SK-MEL-5 (cell line): Measurements from ENCODE around the gene WDR72. TPM values are rescaled to one million over a fixed set of nuclear protein-coding genes. Genes with fewer than 3 reads are reported as not detected.
"Not testable (repeated sequence)": the region's sequence is repeated elsewhere in the genome, so short reads cannot be mapped to it uniquely, and the experiment has no call there.

Experiments used
- DNase-seq: peaks from one replicate; pipeline ENCODE4 v3.0.0-alpha.2; 2016; ENCODE audit warnings: low read depth, low spot score
- in situ Hi-C: cut with HindIII; loops from 2 replicates; pipeline ENCODE4 v1.10.0; 2016; ENCODE audit warnings: low sequenced_read_pairs, high pct_unique_total_duplicates, low pct_unique_long_range_greater_than_20kb
- total RNA-seq: library from RNA; depleted of rRNA; stranded (reverse); fragments of >200 nt; shearing (Covaris generic); gene quantifications from 2 replicates; pipeline ENCODE4 v1.2.3, GENCODE V29; 2014

Gene WDR72
- total RNA-seq, 1 experiment from 2014 or later = 3.9 TPM

DNA sequence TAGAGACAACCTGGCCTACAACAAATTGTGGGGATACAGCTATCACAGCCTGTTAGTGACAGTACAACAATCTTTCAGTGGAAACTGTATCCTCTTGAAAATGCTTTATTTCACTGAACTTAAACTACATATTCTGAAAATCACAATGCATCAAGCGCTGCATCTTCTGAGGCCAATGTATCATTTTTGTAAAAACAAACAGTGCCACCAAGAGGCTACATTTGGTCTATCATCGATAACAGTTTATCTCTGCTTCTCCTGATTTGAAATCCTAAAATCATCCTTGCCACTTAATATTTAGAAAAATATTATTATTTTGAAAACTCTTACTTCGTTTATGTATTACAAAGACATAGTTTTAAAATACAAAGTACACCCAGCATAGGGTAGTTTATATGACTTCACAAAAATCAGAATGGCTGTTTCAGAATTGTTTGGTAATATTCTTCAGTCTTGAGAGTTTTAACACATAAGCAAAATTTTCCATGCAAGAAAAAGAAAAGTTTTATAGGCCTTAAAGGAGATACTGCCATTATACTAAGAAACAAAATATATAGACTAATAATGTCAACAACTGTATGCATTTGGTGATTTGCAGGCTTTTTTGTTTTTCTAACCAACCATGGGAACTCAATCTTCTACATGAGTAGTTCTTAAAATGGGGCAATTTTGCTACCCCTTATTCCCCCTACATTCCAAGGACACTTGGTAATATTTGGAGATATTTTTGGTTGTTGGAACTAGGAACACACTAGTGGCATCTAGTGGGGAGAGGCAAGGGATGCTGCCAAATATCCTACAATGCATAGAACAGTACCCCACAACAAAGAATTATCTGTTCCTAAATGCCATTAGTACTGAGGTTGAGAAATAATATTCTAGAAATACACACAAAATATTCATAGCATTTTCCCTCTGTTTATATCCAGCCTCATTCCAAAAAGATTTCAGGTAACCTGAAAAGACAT, 42.3 kb downstream of the WDR72 start:
- in situ Hi-C loops = no loop called here
- peak; percentile 74 for DNase-seq

DNA sequence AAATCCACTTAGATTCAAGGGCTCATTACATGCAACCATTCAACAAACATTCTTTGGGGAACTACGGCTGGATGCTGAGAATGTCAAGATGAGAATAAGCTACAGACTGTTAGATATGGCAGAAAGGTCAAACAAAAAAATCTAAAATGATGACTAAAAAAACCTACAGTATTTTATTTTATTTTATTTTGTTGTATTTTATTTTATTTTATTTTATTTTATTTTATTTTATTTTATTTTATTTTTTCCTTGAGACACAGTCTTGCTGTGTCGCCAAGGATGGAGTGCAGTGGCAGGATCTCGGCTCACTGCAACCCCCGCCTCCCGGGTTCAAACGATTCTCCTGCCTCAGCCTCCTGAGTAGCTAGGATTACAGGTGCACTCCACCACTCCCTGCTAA, 46.2 kb downstream of the WDR72 start:
- in situ Hi-C loops = no loop called here
- no peak for DNase-seq

DNA sequence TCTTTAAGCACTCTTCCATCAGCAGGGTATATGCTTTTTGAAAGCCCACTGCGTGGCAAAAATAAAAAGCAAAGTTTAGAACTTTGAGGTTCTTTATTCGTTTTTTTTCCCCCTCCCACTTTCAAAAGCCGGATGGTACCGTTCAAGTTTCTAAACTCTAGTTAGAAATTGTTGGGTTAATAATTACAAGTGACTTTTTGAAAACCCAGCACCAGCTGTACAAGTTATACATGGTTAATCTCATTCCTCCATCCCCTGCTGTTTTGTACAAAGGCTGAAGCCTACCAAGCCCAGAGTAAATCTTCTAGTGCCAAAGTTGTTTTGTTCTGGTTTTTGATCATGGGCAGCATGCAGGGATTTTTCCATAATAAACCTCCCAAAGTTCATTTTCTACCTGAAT, 48.6 kb downstream of the WDR72 start:
- in situ Hi-C loops = no loop called here
- DNase-seq = no peak

DNA sequence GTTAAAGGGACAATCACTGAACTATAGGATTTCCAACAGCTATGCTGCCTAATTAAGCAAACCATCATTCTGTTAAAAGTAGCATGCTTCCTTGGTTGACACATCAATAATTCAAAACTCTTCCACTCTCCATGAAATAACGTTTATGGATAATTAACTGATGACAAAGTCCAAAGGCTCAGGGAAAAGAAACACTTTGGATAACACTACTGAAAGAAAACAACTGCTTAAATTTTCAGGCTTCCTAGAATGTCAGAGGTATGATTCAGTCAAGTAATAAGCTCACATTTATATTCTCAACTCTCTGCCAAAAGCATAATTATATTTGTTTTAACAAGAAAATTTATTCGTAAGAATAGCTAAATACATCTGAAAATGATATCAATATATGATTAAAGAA, 49.6 kb downstream of the WDR72 start:
- no peak for DNase-seq
- in situ Hi-C loops = no loop called here

DNA sequence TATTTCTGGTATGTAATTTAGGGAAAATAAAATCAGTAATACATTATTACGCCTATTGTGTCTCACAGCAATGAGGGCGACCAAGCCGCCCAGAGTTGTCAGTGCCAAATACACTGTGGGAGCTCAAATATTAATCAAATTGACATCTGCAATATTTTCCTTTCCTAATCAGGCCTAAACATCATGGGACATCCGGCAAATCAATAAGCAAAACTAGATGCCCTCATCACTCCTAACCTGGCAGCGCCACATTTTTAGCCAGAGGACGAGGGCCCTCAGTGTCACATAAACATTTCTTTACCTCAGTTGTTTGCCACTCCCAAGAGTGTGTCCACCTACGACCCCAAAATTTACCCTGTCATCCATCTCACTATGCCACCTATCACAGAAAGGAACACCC, 64.1 kb downstream of the WDR72 start:
- no peak for DNase-seq
- in situ Hi-C loops = no loop called here

DNA sequence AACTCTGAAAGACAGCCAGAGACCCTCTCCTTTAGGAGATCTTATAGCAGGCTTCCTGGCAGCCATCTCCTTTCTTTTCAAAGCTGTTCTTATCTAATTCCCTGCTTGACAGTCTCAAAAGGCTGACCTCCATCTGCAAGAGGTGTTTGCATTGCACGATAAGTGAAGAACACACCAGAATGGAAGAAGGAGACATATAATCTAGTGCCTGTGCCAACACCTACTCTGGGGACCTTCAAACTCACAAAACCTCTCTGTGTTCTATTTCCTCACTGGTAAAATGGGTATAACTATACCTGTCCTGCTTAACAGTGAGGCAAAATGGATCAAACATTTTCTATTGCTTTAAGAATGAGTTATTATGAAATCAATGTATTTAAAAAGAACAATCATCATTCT, 65.0 kb downstream of the WDR72 start:
- in situ Hi-C loops = no loop called here

DNA sequence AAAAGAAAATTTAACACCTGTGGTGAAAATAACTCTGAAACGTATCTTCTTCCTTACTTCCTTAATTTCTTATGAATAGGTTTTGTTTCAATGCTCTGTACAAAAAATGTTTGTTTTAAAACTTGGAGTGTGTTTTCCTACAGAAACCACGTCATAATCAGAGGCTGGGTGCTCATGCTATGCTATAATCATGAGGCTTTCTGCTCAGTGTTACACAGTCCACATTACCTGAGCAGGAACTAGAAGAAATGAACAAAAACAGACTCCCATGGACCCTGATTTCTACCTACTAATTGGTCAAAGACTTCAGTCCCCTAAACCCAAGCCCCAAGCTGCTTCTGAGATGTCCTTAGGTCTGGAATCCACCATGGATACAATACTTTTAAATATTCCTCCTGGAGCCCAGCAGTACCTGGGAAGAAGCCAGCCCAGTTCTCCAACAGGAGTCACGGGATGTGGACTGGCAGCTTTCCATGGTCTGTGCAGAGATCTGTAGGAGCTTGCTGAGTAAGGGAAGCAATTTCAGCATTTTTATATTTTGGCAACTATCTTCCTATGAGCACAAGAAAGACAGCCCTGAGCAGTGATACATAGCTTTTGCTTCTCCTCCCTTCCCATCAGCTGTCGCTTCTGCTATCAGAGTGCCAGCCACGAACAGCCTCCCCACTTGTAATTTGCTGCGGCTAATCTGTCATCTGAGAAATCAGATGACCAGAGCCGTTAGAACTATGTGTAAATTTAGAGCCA, 65.6 kb downstream of the WDR72 start:
- in situ Hi-C loops = no loop called here
- DNase-seq = peak; percentile 45

More for the DNA sequence above, 65.0 kb downstream of the WDR72 start:
- no peak for DNase-seq

DNA sequence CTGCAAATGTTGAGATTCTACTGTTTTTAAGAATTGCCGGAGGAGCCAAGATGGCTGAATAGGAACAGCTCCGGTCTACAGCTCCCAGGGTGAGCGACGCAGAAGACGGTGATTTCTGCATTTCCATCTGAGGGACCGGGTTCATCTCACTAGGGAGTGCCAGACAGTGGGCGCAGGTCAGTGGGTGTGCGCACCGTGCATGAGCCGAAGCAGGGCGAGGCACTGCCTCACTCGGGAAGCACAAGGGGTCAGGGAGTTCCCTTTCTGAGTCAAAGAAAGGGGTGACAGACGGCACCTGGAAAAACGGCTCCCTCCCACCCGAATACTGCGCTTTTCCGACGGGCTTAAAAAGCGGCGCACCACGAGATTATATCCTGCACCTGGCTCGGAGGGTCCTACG, 75.3 kb downstream of the WDR72 start:
- in situ Hi-C loops, DNase-seq: not testable (repeated sequence)

DNA sequence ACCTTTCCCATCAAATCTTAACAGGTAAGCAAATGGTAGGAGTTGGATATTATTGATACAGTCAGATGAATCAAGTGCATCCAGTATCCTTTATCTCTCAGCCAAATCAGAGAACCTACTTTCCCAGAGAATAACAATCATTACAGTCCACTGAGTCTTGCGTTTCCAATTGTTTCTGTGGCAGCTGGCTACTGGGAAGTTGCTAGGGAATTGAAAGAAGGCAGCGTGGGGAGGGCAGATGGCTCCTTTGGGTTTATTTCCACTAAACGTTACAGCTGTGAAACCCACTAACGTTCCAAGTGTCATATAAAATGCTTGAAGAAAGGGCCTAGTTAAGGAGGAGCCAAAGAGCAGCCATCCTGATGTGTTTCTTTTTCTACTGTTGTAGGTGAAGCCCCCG, 78.4 kb downstream of the WDR72 start:
- in situ Hi-C loops = no loop called here

DNA sequence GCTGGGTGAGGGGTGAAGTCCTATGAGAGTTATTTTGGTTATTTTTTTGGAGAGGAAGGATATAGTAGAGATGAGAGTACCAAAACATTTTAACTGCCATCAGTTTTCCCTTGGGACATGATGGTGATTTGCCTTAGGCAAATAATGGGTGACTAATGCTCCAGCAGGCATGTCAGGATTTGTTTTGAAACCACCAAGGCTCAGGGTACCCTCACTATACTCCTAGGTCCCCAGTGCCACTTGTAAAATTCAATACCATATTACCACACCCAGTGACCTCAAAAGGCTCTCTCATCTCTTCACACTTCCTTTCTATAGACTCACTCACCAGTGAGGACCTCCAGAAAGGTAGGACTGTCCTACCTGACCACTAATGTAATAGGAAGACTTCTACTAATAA, 83.6 kb downstream of the WDR72 start:
- in situ Hi-C loops = no loop called here
- DNase-seq = no peak

More for the DNA sequence above, 78.4 kb downstream of the WDR72 start:
- no peak for DNase-seq

DNA sequence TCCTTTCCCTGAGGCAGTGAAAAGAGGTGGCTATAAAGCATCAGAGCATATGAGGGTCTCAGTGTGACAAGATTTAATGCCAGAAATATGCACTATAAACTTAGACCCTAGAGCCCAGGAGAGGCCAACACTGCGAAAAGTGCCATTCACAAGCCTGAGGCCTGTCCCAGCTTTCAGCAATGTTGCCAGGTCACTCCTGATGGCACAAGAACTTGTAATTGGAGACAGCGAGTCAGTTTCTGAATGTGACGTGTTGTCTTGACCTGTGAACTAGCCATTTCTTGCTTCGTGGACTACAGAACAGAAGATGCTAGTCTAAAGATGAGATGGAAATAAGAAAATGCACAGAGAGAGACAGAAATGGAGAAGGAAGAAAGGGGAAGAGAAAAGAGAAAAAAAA, 87.9 kb downstream of the WDR72 start:
- no peak for DNase-seq
- in situ Hi-C loops = no loop called here

DNA sequence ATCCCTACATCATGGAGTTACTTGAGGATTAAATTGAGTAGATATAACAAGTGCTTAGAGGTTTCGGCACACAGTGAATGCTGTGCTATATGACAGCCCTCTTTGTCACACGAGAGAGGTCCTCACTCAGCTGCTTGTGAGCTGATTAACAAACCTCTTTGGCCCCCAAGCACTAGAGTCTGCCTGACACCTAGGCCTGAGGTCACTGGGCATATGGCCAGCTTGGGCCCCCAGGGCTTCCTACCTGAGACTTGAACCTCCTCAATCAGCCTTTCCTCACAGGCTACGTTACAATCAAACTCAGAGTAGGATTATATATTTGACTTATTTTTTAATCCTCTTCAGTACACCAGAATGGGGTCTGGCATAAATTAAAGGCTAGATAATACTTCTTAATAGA, 88.8 kb downstream of the WDR72 start:
- no peak for DNase-seq
- in situ Hi-C loops = no loop called here

DNA sequence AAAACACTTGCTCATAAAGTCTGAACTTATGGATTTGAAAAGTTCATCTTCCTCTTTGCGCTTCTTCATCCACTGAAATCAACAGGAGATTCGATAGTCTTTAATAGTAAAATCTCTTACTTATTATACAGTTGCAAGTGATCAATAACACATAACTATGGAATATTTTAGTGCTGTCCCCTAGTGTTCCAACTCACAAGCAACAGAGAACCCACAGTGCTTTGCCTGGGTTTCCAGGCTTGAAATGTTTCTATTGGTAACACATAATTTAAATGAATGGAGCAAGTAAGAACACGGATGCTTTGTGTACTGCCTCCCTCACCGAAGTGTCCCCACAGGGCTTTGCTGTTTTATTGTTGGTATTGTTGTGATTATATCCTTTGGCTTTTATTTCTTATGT, 93.5 kb downstream of the WDR72 start:
- DNase-seq = peak; percentile 70
- in situ Hi-C loops = no loop called here

DNA sequence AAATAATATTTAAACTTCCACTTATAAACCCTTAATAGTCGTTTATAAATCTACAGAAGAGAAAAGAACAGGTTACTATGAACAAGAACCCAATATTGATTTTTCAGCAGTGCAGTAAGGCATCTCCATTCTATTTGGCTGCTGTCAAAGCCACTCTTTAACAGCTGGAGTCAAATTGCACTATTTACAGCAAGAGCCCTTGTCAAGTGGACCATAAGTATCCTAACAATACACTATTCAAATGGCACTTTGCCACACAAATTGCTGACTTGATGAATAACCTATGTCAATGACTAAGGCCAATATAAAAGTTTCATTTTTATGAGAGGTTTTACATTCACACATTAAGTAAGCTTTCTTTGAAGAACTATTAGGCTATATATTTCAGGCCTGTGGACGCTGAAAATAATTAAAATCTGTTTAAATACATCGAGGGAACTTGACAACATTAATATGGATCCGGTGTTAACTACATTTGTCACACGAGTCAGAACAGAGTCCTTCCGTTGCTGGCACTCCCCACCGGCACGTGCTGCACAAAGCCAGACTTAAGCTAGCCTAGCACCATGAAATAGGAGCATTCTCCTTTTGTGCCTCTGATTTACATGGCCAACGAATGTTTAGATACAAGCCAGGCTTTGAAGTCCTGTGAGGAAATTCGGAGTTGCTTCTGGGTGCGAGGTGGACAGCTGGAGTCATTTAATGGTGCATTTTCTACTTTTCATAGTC, 100.5 kb downstream of the WDR72 start:
- in situ Hi-C loops = no loop called here
- DNase-seq = peak; percentile 51

DNA sequence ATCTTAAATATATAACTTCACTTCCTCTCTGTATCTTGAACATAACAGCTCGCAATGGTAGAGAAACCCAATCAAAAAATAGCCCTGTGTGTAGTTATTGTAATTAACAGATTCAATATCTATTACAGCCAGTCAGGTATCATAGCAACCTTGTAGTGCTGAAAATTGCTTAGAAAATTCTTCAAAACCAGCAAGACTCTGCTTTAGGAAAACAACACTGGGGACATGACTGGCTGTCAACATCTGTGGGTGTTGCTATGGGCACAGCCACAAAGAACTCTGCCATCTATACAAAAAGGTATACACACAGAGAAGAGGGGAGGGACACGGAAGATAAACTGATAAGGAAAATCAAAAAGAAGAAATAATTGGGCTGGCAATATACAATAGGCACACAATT, 101.2 kb downstream of the WDR72 start:
- in situ Hi-C loops = no loop called here
- no peak for DNase-seq

DNA sequence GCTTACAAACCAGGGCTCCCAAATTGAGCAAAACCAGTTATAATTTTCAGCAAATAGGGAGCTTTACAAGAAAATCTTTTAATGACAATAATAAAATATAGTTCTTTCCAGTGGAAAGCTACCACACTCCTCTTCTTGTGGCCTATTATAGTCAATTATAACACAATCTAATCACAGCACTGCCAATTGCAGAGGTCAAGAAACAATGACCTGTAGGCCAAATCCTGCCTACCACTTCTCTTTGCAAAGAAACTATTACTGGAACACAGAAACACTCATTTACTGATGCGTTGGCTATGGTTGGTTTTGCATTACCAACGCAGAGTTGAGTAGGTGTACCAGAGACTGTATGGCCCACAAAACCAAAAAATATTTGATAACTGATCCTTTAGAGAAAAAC, 110.5 kb downstream of the WDR72 start:
- in situ Hi-C loops = no loop called here
- no peak for DNase-seq

DNA sequence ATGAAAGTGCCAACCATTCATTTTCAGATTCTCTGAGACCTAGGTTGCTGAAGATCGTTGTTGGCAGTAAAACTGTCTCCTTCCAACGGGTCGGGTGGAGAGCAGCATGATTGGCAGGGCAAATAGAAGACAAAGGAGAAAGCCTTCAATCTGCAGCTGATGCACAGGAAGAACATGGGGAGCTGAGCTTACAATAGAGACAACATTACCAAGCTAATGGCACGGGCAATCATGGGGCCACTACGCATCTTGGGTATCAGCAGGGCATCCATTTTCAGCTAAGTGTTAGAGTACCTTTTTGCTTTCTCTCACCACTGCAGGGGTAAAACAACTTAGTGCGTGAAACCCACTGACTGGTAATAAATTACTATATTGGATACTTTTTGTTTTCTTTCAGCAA, 114.8 kb downstream of the WDR72 start:
- DNase-seq = no peak
- in situ Hi-C loops = no loop called here

DNA sequence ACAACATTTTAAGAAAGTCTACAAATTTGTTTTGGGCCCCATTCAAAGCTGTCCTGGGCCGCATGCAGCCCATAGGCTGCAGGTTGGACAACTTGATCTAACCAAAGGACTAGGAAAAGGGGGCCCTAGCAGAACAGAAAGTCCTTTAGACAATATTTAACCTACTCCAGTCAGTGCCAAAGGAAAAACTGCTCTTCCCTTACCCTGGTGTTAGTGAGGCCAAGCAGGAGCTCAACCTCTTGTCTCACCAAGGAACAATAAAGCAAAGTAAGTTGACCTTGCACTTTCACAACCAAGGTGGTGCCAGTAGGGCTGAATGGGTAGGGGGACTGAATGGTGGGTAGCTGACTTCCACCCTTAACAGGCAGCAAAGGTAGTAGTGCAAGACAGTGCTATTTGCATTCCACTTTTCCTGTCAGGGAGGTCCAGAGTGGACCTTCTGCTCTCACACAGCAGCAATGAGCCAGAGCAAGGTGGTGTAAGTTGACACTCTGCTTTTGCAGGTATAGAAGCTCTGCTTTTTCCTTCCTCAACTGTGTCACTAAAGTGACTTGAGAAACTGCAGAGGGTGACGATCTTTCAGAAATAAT, 124.9 kb downstream of the WDR72 start:
- in situ Hi-C loops = no loop called here
- DNase-seq = no peak
